ENCODE data around the gene UAP1L1.
"Not testable (repeated sequence)": the region's sequence is repeated elsewhere in the genome, so short reads cannot be mapped to it uniquely, and the experiment has no call there.

UAP1L1 gene

DNA sequence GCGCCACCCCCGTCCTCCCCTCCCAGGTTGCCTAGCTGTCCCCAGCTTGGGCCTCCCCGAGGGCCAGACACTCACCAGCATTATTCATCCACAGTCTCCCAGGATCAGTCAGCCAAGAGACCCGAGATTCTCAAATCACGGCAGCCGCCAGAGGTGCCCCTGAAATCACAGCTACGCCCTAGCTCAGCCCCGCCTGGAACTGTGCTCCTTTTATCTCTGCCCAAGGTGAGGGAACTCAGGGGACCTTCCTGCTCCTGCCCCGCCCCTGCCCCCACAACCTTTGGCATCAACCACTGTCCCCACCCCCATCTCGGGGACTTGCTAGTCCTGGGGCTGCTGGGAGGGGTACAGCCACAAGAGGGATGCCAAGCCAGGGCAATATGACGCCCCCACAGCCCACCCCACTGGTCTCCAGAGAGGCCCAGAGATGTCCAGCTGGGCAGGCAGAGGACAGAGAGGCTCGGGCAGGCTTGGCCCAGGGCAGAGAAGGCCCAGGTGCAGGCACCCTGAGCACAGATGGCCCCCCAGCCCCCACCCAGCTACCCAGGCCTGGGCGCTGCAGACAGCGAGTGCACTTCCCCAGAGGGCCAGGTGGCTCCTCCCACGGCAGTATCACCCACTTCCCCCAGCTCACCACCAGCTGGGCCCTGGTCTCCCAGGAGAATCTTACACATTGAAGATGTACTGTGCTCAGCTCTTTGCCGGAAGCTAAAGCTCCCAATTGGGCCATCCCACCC lies 45.2 kb upstream of the UAP1L1 start, which contains the start of gene FUT7:
FUT7 (minus strand) TSS at position 185 of the 737 bp plus-strand sequence; CDS start at position 88, 97 bp downstream.
- TF ChIP-seq, protein P1, sequence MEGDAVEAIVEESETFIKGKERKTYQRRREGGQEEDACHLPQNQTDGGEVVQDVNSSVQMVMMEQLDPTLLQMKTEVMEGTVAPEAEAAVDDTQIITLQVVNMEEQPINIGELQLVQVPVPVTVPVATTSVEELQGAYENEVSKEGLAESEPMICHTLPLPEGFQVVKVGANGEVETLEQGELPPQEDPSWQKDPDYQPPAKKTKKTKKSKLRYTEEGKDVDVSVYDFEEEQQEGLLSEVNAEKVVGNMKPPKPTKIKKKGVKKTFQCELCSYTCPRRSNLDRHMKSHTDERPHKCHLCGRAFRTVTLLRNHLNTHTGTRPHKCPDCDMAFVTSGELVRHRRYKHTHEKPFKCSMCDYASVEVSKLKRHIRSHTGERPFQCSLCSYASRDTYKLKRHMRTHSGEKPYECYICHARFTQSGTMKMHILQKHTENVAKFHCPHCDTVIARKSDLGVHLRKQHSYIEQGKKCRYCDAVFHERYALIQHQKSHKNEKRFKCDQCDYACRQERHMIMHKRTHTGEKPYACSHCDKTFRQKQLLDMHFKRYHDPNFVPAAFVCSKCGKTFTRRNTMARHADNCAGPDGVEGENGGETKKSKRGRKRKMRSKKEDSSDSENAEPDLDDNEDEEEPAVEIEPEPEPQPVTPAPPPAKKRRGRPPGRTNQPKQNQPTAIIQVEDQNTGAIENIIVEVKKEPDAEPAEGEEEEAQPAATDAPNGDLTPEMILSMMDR (conservative IDR thresholded peaks at IDR 0.05; ENCODE audit: low read length), result no peak
- no peak within 1 kb of the TSS for H3K4me3 ChIP-seq (ENCODE audit: low read length)
- no peak for DNase-seq (ENCODE audit: low read depth)

DNA sequence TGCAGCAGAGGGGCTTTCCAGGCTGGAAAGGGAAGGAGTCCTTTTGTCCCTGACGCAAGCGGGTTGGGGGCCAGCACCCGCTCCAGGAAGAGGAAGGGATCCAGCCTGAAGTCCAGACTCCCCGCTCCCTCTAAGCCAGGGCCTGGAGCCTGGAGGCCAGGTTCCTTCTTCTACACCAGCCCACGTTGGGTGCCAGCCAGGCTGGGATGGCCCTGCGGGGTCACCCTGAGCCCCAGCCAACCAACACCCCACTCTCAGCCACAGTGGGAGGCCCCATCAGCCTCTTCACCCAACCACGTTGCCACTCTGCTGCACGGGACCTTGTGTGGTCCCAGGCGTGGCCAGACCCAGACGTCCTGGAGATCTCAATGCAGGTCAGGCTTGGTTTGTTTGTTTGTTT lies 44.5 kb upstream of the UAP1L1 start:
- DNase-seq (ENCODE audit: low read depth), result no peak
- no peak overlapping the region for H3K4me3 ChIP-seq (ENCODE audit: low read length)
- TF ChIP-seq, protein P1 (conservative IDR thresholded peaks at IDR 0.05; ENCODE audit: low read length), result no peak

- not testable (repeated sequence) for H3K4me3 ChIP-seq (ENCODE audit: low read length); DNase-seq (ENCODE audit: low read depth)
These were observed 43.8 kb upstream of the UAP1L1 start for GRCh38 chr9:137033481-137033880.

- DNase-seq (ENCODE audit: low read depth), result no peak
- H3K4me3 ChIP-seq (ENCODE audit: low read length), result no peak overlapping the region
- TF ChIP-seq, protein P1 (conservative IDR thresholded peaks at IDR 0.05; ENCODE audit: low read length), result no peak
These were observed 43.1 kb upstream of the UAP1L1 start for GRCh38 chr9:137034039-137034708.

DNA sequence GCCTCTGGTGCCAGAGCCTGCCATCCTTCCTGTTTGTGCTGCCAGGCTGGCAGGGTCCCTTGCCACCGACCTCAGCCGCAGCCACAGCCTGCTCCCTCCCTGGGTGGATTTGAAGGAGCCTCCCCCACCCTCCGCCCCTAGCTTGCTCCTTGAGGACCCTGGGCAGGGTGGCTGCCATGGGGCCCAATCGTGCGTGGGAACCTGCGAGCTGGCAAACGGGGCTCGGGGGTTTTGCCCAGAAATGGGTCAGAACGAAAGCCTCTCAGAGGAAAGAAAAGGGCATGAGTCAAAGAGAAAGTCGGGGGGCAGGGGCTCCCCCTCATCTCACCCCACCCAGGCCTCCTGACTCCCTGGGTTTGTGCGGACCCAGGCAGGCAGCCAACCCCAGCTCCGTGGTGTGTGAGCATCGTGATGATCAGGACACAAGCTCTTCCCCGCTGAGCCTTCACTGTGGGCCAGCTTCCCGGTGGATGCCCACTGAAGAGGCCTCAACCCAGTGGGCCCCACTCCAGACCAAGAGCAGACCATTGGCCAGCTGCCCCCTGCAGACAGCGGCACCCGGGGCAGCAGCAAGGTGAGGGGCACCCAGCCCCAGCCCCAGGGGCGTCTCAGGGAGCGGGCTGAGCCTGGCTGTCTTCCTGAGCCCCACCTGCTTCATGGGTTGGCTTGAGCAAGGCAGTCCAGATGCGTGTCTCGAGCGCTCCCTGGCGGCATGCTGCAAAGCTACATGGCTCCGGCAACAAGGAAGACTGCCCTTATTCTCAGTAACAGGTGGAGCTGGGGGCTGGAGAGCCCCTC lies 42.4 kb upstream of the UAP1L1 start:
- TF ChIP-seq, protein P1 (conservative IDR thresholded peaks at IDR 0.05; ENCODE audit: low read length), result peak; percentile 82
- H3K4me3 ChIP-seq (ENCODE audit: low read length), result no peak overlapping the region
- DNase-seq (ENCODE audit: low read depth), result peak; percentile 75

DNA sequence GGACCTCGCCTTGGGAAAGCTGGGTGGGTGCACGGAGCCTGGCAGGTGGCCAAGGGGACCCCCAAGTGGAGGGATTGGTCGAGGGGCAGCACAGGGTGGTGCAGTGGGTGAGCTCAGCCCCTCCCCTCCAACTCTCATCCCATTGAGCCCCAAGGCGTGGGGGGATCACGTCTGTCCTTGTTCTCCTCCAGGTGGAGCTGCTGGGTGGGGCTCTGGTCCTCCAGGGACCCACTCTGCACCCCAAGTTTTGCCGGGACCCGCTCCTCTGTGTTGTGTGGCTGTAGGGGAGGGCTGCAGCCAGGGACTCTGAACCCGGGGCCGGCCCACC lies 41.8 kb upstream of the UAP1L1 start:
- no peak for DNase-seq (ENCODE audit: low read depth)
- TF ChIP-seq, protein P1 (conservative IDR thresholded peaks at IDR 0.05; ENCODE audit: low read length), result no peak
- no peak overlapping the region for H3K4me3 ChIP-seq (ENCODE audit: low read length)

DNA sequence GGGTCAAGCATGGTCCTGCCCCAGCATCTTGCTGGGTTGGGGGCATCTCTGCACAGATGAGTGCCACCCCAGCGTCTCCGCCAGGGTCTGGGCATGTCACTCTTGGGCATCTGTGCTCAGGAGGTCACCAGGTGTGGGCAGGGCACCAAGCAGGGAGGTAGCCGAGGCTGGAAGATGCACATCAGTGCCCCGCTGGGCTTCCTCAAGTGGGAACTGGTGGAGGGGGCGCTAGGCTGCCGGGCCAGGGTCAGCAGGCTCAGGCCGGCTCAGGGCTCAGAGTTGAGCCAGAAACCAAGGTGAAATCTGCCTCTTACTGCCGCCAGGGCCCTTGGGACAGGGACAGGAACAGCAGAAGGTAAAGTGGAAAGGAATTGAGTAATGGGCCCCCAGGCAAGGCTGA lies 41.4 kb upstream of the UAP1L1 start:
- no peak for DNase-seq (ENCODE audit: low read depth)
- H3K4me3 ChIP-seq (ENCODE audit: low read length), result no peak overlapping the region
- TF ChIP-seq, protein P1 (conservative IDR thresholded peaks at IDR 0.05; ENCODE audit: low read length), result no peak
